Muscle layer of colon (tissue), 2 donors: ENCODE results near the gene PLEKHA5.
"Not testable (repeated sequence)": the region's sequence is repeated elsewhere in the genome, so short reads cannot be mapped to it uniquely, and the experiment has no call there.

Experiments used
- H3K27ac ChIP-seq: one replicate; pipeline ENCODE4 v1.7.0; 2013; ENCODE audit warnings: low read depth, mild to moderate bottlenecking, low read length, moderate library complexity
- H3K27me3 ChIP-seq, 2 donors: one replicate each; pipeline ENCODE4 v1.7.0; 2013; ENCODE audit warnings: low read length in 2 of 2, mild to moderate bottlenecking in 2 of 2; ENCODE audit not compliant: insufficient read depth in 2 of 2, control insufficient read depth in 1 of 2
- H3K36me3 ChIP-seq: one replicate; pipeline ENCODE4 v1.7.0; 2013; ENCODE audit warnings: mild to moderate bottlenecking, low read length; ENCODE audit not compliant: insufficient read depth
- H3K4me1 ChIP-seq: one replicate; pipeline ENCODE4 v1.7.0; 2013; ENCODE audit warnings: mild to moderate bottlenecking, low read length; ENCODE audit not compliant: insufficient read depth
- H3K4me3 ChIP-seq, 2 donors: one replicate each; pipeline ENCODE4 v1.7.0; 2013; ENCODE audit warnings: low read length in 2 of 2, low read depth in 1 of 2, mild to moderate bottlenecking in 1 of 2, moderate library complexity in 1 of 2
- H3K9ac ChIP-seq: one replicate; pipeline ENCODE4 v1.7.0; 2013; ENCODE audit warnings: low read length
- H3K9me3 ChIP-seq: one replicate; pipeline ENCODE4 v1.7.0; 2013; ENCODE audit warnings: mild to moderate bottlenecking, low read length
- donor health status: abdominal sarcoma.
- donor health status: Adenocarcinoma of cecum.

The PLEKHA5 gene

GRCh38 chr12:19129486-19130223 is at the start of gene PLEKHA5:
PLEKHA5 (plus strand) TSS chr12:19129733; CDS start chr12:19129800, 67 bp downstream.
- Histone ChIP-seq H3K4me3 (peak within 1 kb of the TSS; percentile 87 to 90), H3K9me3 (no peaks in the 10 kb centered on the region), H3K27ac (peak within 1 kb of the TSS; percentile 70), H3K9ac (peak within 1 kb of the TSS; percentile 61), H3K36me3 (no peaks in the 10 kb centered on the region), H3K27me3 (no peaks in the 10 kb centered on the region), H3K4me1 (peaks cover 5% of the 10 kb centered on the region)

- no peaks in the 10 kb centered on the region for H3K9me3 ChIP-seq
- H3K9ac ChIP-seq = no peak overlapping the region
- H3K36me3 ChIP-seq = no peaks in the 10 kb centered on the region
- no peaks in the 10 kb centered on the region for H3K27me3 ChIP-seq
- H3K27ac ChIP-seq = no peak overlapping the region
- H3K4me1 ChIP-seq = no peaks in the 10 kb centered on the region
- no peak overlapping the region for H3K4me3 ChIP-seq
Observed at GRCh38 chr12:19080918-19081317, 48.6 kb upstream of the PLEKHA5 start.

- Histone ChIP-seq H3K9me3 (no peaks in the 10 kb centered on the region), H3K9ac (no peak overlapping the region), H3K27me3 (no peaks in the 10 kb centered on the region)
Observed at GRCh38 chr12:19082365-19082911, 47.1 kb upstream of the PLEKHA5 start.

GRCh38 chr12:19084547-19084946 is 45.0 kb upstream of the PLEKHA5 start:
- H3K9me3 ChIP-seq = no peaks in the 10 kb centered on the region
- H3K4me3 ChIP-seq = no peak overlapping the region
- no peak overlapping the region for H3K9ac ChIP-seq
- no peaks in the 10 kb centered on the region for H3K27me3 ChIP-seq
- no peaks in the 10 kb centered on the region for H3K36me3 ChIP-seq
- H3K27ac ChIP-seq = no peak overlapping the region
- H3K4me1 ChIP-seq = no peaks in the 10 kb centered on the region

More at GRCh38 chr12:19082365-19082911, 47.1 kb upstream of the PLEKHA5 start:
- Histone ChIP-seq H3K27ac (no peak overlapping the region), H3K4me1 (no peaks in the 10 kb centered on the region), H3K4me3 (no peak overlapping the region), H3K36me3 (no peaks in the 10 kb centered on the region)

GRCh38 chr12:19085090-19085489 is 44.4 kb upstream of the PLEKHA5 start:
- H3K27ac ChIP-seq = no peak overlapping the region
- H3K4me1 ChIP-seq = no peaks in the 10 kb centered on the region
- no peak overlapping the region for H3K4me3 ChIP-seq
- H3K9ac ChIP-seq = no peak overlapping the region
- no peaks in the 10 kb centered on the region for H3K9me3 ChIP-seq
- H3K27me3 ChIP-seq = no peaks in the 10 kb centered on the region
- H3K36me3 ChIP-seq = no peaks in the 10 kb centered on the region

GRCh38 chr12:19088606-19089005 is 40.9 kb upstream of the PLEKHA5 start:
- no peaks in the 10 kb centered on the region for H3K27me3 ChIP-seq
- no peak overlapping the region for H3K4me3 ChIP-seq
- no peaks in the 10 kb centered on the region for H3K36me3 ChIP-seq
- H3K9me3 ChIP-seq = no peaks in the 10 kb centered on the region
- no peak overlapping the region for H3K27ac ChIP-seq
- H3K9ac ChIP-seq = no peak overlapping the region
- no peaks in the 10 kb centered on the region for H3K4me1 ChIP-seq

- not testable (repeated sequence) for H3K9ac ChIP-seq
Observed at GRCh38 chr12:19092482-19092881, 37.1 kb upstream of the PLEKHA5 start.

GRCh38 chr12:19093218-19093617 is 36.3 kb upstream of the PLEKHA5 start:
- Histone ChIP-seq H3K9ac (no peak overlapping the region), H3K4me1 (no peaks in the 10 kb centered on the region), H3K4me3 (no peak overlapping the region), H3K27ac (no peak overlapping the region), H3K9me3 (no peaks in the 10 kb centered on the region), H3K36me3 (no peaks in the 10 kb centered on the region), H3K27me3 (no peaks in the 10 kb centered on the region)

More at GRCh38 chr12:19092482-19092881, 37.1 kb upstream of the PLEKHA5 start:
- H3K4me1 ChIP-seq, H3K4me3 ChIP-seq, H3K36me3 ChIP-seq, H3K27me3 ChIP-seq, H3K9me3 ChIP-seq, H3K27ac ChIP-seq: not testable (repeated sequence)

GRCh38 chr12:19095331-19095730 is 34.2 kb upstream of the PLEKHA5 start:
- no peaks in the 10 kb centered on the region for H3K36me3 ChIP-seq
- H3K9ac ChIP-seq = no peak overlapping the region
- H3K4me1 ChIP-seq = no peaks in the 10 kb centered on the region
- H3K4me3 ChIP-seq = no peak overlapping the region
- no peaks in the 10 kb centered on the region for H3K9me3 ChIP-seq
- no peaks in the 10 kb centered on the region for H3K27me3 ChIP-seq
- no peak overlapping the region for H3K27ac ChIP-seq

- no peaks in the 10 kb centered on the region for H3K9me3 ChIP-seq
Observed at GRCh38 chr12:19095756-19096480, 33.6 kb upstream of the PLEKHA5 start.

GRCh38 chr12:19105463-19105862 is 24.1 kb upstream of the PLEKHA5 start:
- no peaks in the 10 kb centered on the region for H3K9me3 ChIP-seq
- no peak overlapping the region for H3K4me3 ChIP-seq
- no peaks in the 10 kb centered on the region for H3K4me1 ChIP-seq
- no peak overlapping the region for H3K27ac ChIP-seq
- no peak overlapping the region for H3K9ac ChIP-seq
- H3K36me3 ChIP-seq = no peaks in the 10 kb centered on the region
- no peaks in the 10 kb centered on the region for H3K27me3 ChIP-seq

More at GRCh38 chr12:19095756-19096480, 33.6 kb upstream of the PLEKHA5 start:
- H3K27me3 ChIP-seq = no peaks in the 10 kb centered on the region
- H3K9ac ChIP-seq = no peak overlapping the region
- no peak overlapping the region for H3K27ac ChIP-seq
- H3K36me3 ChIP-seq = no peaks in the 10 kb centered on the region
- no peaks in the 10 kb centered on the region for H3K4me1 ChIP-seq
- no peak overlapping the region for H3K4me3 ChIP-seq
